Stomach (tissue), 9 donors: Measurements from ENCODE around the gene PRDM7. TPM values are rescaled to one million over a fixed set of nuclear protein-coding genes. Genes with fewer than 3 reads are reported as not detected.

Experiments used
- DNase-seq, 2 donors: peaks; one replicate each; pipeline versions ENCODE4 v3.0.0 to v3.0.0-alpha.2; 2013 to 2019
- H3K27ac ChIP-seq, 5 donors: fragments of 200-600 bp in 4 of 5; sonication (generic) in 4 of 5; one replicate each; pipeline ENCODE4 v1.5.1; 2013 to 2019; ENCODE audit warnings: mild to moderate bottlenecking in 1 of 5, moderate library complexity in 1 of 5
- H3K27me3 ChIP-seq, 3 donors: fragments of 200-600 bp; sonication (generic); one replicate each; pipeline ENCODE4 v1.5.1; 2017 to 2019; ENCODE audit warnings: mixed run types in 1 of 3
- H3K36me3 ChIP-seq, 4 donors: fragments of 200-600 bp; sonication (generic); 1 replicate in 3 of 4; 2 replicates in 1 of 4; pipeline ENCODE4 v1.5.1; 2016 to 2019
- H3K4me1 ChIP-seq, 4 donors: fragments of 200-600 bp; sonication (generic); one replicate each; pipeline ENCODE4 v1.5.1; 2016 to 2019
- H3K4me3 ChIP-seq, 4 donors: fragments of 200-600 bp; sonication (generic) in 3 of 4; one replicate each; pipeline ENCODE4 v1.5.1; 2016 to 2019; ENCODE audit warnings: mild to moderate bottlenecking in 1 of 4
- H3K9me3 ChIP-seq, 4 donors: fragments of 200-600 bp; sonication (generic); one replicate each; pipeline ENCODE4 v1.5.1; 2016 to 2019
- EP300 ChIP-seq: sonication (generic); formaldehyde crosslinking; IDR thresholded peaks from one replicate; pipeline ENCODE4 v1.6.1; 2017; ENCODE audit warnings: antibody characterized with exemption
- POLR2AphosphoS5 ChIP-seq, 3 donors: sonication (generic); formaldehyde crosslinking; IDR thresholded peaks; one replicate each; pipeline ENCODE4 v1.6.1; 2016; ENCODE audit warnings: antibody characterized with exemption in 3 of 3
- WGBS, 5 donors: extraction: QIAGEN DNeasy Blood & Tissue Kit in 3 of 5; methylation state at CpG; one replicate each; pipeline versions ENCODE4 v1.1.5 to v1.1.7; 2013 to 2018; 5-methylcytosine and 5-hydroxymethylcytosine counted together
- intact Hi-C: fragments of 100-400 bp; cut with DNase I; formaldehyde crosslinking; loops from one replicate; pipeline ENCODE4 v1.15.1; 2023; ENCODE audit warnings: low total_unique reads
- polyA plus RNA-seq, 3 donors: library from polyadenylated mRNA; stranded (reverse); fragments of 200-250 nt; gene quantifications; one replicate each; pipeline ENCODE4 v1.2.3, GENCODE V29; 2013
- total RNA-seq, 5 donors: library from RNA; depleted of rRNA; stranded (reverse); fragments of >200 nt; gene quantifications; one replicate each; pipeline versions ENCODE4 v1.1.0 to v1.2.3, GENCODE V29; 2014 to 2016
- donor health status: healthy with polysubstance abuse.
- donor health status: Bipolar disorder and iron deficiency.
- donor health status: healthy.

The PRDM7 gene
- total and polyA plus RNA-seq, 8 donors: not detected

DNA sequence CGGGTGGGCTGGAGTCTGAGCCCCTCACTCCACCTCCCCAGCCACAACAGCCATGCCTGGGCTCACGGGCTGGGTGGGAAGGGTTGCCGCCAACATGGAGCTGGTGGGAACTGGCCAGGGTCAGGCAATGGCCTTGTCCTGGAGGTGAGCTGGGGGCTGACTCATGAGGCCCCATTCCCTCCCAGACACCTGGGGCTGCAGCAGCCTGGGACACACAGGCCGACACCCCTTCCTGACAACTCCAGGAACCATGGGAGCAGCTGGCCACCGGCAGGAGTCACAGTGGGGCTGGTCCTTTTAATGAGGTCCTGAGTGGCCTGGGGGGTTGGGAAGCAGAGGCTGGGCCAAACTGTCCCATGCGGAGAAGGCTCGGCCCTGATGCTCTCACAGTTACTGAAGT lies 70.1 kb downstream of the PRDM7 start:
- H3K4me3 ChIP-seq: no peak overlapping the region
- intact Hi-C loops: no loop called here
- WGBS, 5 donors: 85 to 100% (median 90%) methylated on average over 1 to 7 of the region's 7 CpGs
- H3K27ac ChIP-seq: no peak overlapping the region
- no peak for DNase-seq
- no peaks in the 10 kb centered on the region for H3K27me3 ChIP-seq
- TF ChIP-seq EP300: no peak
- TF ChIP-seq POLR2AphosphoS5 (IDR thresholded peaks at IDR 0.05): no peak
- peaks cover 0 to 8% (median 0%) of the 10 kb centered on the region in 4 donors for H3K4me1 ChIP-seq
- peaks cover 0 to 12% (median 6%) of the 10 kb centered on the region in 4 donors for H3K36me3 ChIP-seq
- no peaks in the 10 kb centered on the region for H3K9me3 ChIP-seq

Other genes starting within 250 kb of the PRDM7 start
- gene SPIRE2, start 248.9 kb downstream of the PRDM7 start, total RNA-seq: 100 to 1,000 TPM in 1 of 5 donors, 10 to 100 TPM in 4; 17.3 to 230 (median 35.5) TPM
- gene SPIRE2, start 248.9 kb downstream of the PRDM7 start, polyA plus RNA-seq: 10 to 100 TPM in 1 of 3 donors, 1 to 10 TPM in 2; 3.9 to 26.0 (median 6.5) TPM
- 100 to 1,000 TPM; 132 to 748 (median 335) TPM for gene TCF25, start 203.7 kb downstream of the PRDM7 start, total RNA-seq
- 100 to 1,000 TPM; 124 to 276 (median 146) TPM for gene TCF25, start 203.7 kb downstream of the PRDM7 start, polyA plus RNA-seq
- gene MC1R, start 158.5 kb downstream of the PRDM7 start, total RNA-seq: 10 to 100 TPM in 1 of 5 donors, 1 to 10 TPM in 4; 1.3 to 11.3 (median 6.7) TPM
- 1 to 10 TPM; 1.4 to 3.9 (median 1.8) TPM for gene MC1R, start 158.5 kb downstream of the PRDM7 start, polyA plus RNA-seq
- gene TUBB3, start 154.0 kb downstream of the PRDM7 start, total RNA-seq: 10 to 100 TPM in 1 of 5 donors, 1 to 10 TPM in 1, under 1 TPM in 1, not detected in 2; 0.29 to 14.5 (median 1.0) TPM
- 1 to 10 TPM; 2.4 to 8.2 (median 5.0) TPM for gene TUBB3, start 154.0 kb downstream of the PRDM7 start, polyA plus RNA-seq
- 100 to 1,000 TPM in 1 of 5 donors, 10 to 100 TPM in 4; 26.4 to 329 (median 56.1) TPM for gene DEF8, start 128.6 kb downstream of the PRDM7 start, total RNA-seq
- 10 to 100 TPM; 52.5 to 74.6 (median 61.9) TPM for gene DEF8, start 128.6 kb downstream of the PRDM7 start, polyA plus RNA-seq
- gene DBNDD1, start 57.9 kb downstream of the PRDM7 start, total RNA-seq: 10 to 100 TPM in 2 of 5 donors, 1 to 10 TPM in 1, under 1 TPM in 1, not detected in 1; 0.73 to 37.1 (median 15.1) TPM
- gene DBNDD1, start 57.9 kb downstream of the PRDM7 start, polyA plus RNA-seq: 1 to 10 TPM; 5.8 to 9.9 (median 7.3) TPM